ENCODE results near the gene AUNIP. TPM values are rescaled to one million over a fixed set of nuclear protein-coding genes. Genes with fewer than 3 reads are reported as not detected.

Gene AUNIP
- total RNA-seq, 6 donors from 2014 or later: 0.43 to 1.1 (median 0.74) TPM; not detected in 3

DNA sequence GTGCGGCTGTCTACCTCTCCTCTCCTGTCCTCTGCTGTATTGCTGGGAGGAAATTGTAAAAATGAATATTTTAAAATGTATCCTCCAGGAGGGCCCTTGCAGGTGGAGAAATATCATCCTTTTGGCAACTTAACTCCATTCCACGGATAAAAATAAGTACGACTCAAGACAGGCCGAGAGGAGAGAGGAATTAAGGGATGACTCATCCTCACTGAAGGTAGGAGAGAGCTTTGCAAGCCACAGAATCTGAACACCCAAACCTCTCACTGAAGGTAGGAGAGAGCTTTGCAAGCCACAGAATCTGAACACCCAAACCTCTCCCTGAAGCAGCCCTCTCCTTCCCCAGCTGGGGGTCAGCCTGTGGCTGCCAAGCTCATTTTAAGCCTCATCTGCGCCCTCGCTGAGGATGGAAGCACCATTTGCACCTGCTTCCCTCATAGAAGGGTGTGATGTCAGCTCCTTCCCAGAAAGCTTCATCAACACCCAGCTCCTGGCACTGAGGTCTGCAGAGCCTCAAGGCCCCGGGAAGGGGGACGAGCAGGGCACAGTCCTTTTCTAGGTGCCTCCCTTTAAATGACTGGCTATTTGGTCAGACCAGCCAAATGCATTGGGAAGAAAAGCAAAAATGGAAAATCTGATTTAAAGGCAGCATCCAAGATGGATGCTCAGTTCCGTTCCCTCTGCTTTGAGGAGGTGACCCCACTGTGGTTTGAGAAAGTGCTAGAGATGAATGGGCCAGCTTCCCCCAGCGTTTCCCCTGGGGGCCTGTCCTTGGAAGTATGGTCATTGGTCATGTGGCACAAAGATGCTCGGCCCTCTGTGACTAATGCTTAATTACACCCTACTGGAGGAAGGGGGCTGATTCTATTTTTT, 72.1 kb downstream of the AUNIP start:
- DNase-seq (no peak), ATAC-seq (ENCODE audit: low FRiP score in 2 of 2) (no peak)
- Histone ChIP-seq H3K9me3 (no peaks in the 10 kb centered on the region), H3K27me3 (no peaks in the 10 kb centered on the region), H3K4me1 (no peaks in the 10 kb centered on the region), H3K4me3 (no peak overlapping the region), H3K36me3 (peaks cover 0 to 16% (median 0%) of the 10 kb centered on the region in 4 donors), H3K27ac (no peak overlapping the region)
- 81 to 83% methylated on average over 11 of the region's 11 CpGs for WGBS, 2 donors
- TF ChIP-seq POLR2A (IDR thresholded peaks at IDR 0.05) (no peak), POLR2AphosphoS5 (IDR thresholded peaks at IDR 0.05) (no peak), EP300 (IDR thresholded peaks at IDR 0.05) (no peak)
- TF ChIP-seq, protein P1, sequence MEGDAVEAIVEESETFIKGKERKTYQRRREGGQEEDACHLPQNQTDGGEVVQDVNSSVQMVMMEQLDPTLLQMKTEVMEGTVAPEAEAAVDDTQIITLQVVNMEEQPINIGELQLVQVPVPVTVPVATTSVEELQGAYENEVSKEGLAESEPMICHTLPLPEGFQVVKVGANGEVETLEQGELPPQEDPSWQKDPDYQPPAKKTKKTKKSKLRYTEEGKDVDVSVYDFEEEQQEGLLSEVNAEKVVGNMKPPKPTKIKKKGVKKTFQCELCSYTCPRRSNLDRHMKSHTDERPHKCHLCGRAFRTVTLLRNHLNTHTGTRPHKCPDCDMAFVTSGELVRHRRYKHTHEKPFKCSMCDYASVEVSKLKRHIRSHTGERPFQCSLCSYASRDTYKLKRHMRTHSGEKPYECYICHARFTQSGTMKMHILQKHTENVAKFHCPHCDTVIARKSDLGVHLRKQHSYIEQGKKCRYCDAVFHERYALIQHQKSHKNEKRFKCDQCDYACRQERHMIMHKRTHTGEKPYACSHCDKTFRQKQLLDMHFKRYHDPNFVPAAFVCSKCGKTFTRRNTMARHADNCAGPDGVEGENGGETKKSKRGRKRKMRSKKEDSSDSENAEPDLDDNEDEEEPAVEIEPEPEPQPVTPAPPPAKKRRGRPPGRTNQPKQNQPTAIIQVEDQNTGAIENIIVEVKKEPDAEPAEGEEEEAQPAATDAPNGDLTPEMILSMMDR (IDR thresholded peaks at IDR 0.05): no peak

DNA sequence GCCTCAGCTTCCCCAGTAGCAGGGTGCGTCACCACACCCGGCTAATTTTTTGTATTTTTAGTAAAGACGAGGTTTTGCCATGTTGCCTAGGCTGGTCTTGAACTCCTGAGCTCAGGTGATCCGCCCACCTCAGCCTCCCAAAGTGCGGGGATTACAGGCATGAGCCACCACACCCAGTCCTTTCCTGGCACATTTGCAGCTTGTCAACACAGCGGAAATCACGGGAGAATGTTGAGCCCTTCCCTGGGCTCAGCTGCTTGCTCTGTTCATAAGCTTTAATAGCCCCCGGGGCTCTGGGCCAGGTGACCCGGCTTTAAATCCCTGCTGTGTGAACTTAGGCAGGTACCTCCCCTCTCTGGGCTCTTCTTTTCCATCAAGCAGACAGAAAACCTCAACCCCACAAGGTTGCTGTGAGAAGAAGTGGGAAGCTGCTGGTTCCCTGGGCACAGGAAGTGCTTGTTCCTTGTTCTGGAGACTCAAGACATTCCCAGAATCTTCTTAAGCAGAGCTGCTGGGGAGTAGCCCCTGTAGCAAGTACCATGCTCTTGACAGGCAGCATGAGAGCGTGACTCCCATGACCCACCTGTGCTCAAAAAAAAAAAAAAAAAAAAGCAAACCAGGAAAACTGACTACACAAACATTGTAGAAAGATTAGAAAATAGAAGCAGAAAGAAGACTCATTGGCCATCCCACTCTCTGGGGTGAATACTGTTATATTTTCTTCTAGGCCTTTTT, 73.8 kb downstream of the AUNIP start:
- Histone ChIP-seq H3K27ac (no peak overlapping the region), H3K9me3 (no peaks in the 10 kb centered on the region), H3K27me3 (no peaks in the 10 kb centered on the region), H3K4me1 (peaks cover 0 to 2% (median 0%) of the 10 kb centered on the region in 4 donors), H3K4me3 (no peak overlapping the region), H3K36me3 (peaks cover 0 to 16% (median 0%) of the 10 kb centered on the region in 4 donors)
- TF ChIP-seq POLR2A (IDR thresholded peaks at IDR 0.05) (no peak), EP300 (IDR thresholded peaks at IDR 0.05) (peak in 1 of 4 donors; percentile 39)
- WGBS, 2 donors: 74 to 78% methylated on average over 10 of the region's 10 CpGs
- DNase-seq (no peak), ATAC-seq (ENCODE audit: low FRiP score in 2 of 2) (no peak)

DNA sequence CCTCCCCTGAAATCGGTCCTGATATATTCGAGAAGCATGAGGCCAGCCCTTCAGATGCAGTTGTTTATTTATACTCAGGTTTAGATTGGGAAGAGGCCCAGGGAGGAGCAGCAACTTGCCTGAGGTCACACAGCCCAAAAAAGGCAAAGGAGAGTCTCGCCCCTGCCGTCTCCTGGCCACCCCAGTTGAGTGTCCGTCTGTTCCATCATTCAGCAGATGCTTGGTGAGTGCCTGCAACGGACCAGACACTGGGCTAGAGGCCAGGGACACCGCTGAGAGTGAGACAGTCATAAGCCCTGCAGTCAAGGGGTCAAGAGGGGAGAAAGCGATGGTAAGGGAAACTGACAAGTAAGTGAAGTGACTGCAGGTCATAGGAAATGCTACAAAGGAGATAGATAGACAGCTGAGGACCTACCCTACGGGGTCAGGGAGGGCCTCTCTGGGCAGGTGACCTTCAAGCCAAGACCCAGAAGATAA, 74.6 kb downstream of the AUNIP start:
- peak in 1 of 2 donors; percentile 49 for TF ChIP-seq POLR2AphosphoS5 (IDR thresholded peaks at IDR 0.05)
- TF ChIP-seq, protein P1 (IDR thresholded peaks at IDR 0.05): no peak

More for the DNA sequence above, 74.6 kb downstream of the AUNIP start:
- WGBS, 2 donors: 73 to 82% methylated on average over 9 of the region's 9 CpGs
- Histone ChIP-seq H3K9me3 (no peaks in the 10 kb centered on the region), H3K4me3 (no peak overlapping the region), H3K36me3 (peaks cover 0 to 16% (median 0%) of the 10 kb centered on the region in 4 donors), H3K4me1 (peaks cover 0 to 4% (median 0%) of the 10 kb centered on the region in 4 donors), H3K27ac (no peak overlapping the region), H3K27me3 (no peaks in the 10 kb centered on the region)
- ATAC-seq (ENCODE audit: low FRiP score in 2 of 2): no peak
- no peak for DNase-seq

Small RNA genes lying within 50 kb of the gene (small RNA-seq; reads per million reads assigned to genes)
- gene AL033528.1 (0 reads per million in 4 donors), gene RF00019 (0 reads per million in 4 donors), gene SNRPFP2 (0 reads per million in 4 donors)

Other genes with a start within 250 kb of the AUNIP start
- gene MAN1C1, start 242.7 kb downstream of the AUNIP start, total RNA-seq: 10 to 100 TPM in 4 of 6 donors, 1 to 10 TPM in 2; 5.3 to 32.5 (median 16.2) TPM
- gene SELENON, start 59.3 kb downstream of the AUNIP start, total RNA-seq: 10 to 100 TPM; 22.0 to 91.1 (median 60.5) TPM
- gene MTFR1L, start 39.5 kb downstream of the AUNIP start, total RNA-seq: 10 to 100 TPM; 43.2 to 80.7 (median 53.6) TPM
- gene PAQR7, start 16.3 kb upstream of the AUNIP start, total RNA-seq: 1 to 10 TPM; 1.9 to 9.6 (median 7.0) TPM
- 100 to 1,000 TPM in 1 of 6 donors, 10 to 100 TPM in 5; 38.3 to 103 (median 52.2) TPM for gene STMN1, start 47.0 kb upstream of the AUNIP start, total RNA-seq
- 10 to 100 TPM; 12.6 to 20.1 (median 15.1) TPM for gene PAFAH2, start 138.6 kb upstream of the AUNIP start, total RNA-seq
- under 1 TPM in 3 of 6 donors, not detected in 3; under 0.01 to 0.24 (median 0.20) TPM for gene EXTL1, start 162.3 kb upstream of the AUNIP start, total RNA-seq
- under 1 TPM in 3 of 6 donors, not detected in 3; 0.09 to 0.27 (median 0.15) TPM for gene SLC30A2, start 186.7 kb upstream of the AUNIP start, total RNA-seq
- under 1 TPM in 3 of 6 donors, not detected in 3; 0.26 to 0.61 (median 0.34) TPM for gene TRIM63, start 208.2 kb upstream of the AUNIP start, total RNA-seq

Data from upper lobe of left lung (tissue), 6 donors.